GM18858 (cell line): Measurements from ENCODE around the gene EXOSC7.

Experiments
- ATAC-seq: cut with Tn5 transposase; IDR thresholded peaks from one replicate; pipeline ENCODE4 v1.9.1; 2021; ENCODE audit not compliant: unreplicated experiment

The EXOSC7 gene

DNA sequence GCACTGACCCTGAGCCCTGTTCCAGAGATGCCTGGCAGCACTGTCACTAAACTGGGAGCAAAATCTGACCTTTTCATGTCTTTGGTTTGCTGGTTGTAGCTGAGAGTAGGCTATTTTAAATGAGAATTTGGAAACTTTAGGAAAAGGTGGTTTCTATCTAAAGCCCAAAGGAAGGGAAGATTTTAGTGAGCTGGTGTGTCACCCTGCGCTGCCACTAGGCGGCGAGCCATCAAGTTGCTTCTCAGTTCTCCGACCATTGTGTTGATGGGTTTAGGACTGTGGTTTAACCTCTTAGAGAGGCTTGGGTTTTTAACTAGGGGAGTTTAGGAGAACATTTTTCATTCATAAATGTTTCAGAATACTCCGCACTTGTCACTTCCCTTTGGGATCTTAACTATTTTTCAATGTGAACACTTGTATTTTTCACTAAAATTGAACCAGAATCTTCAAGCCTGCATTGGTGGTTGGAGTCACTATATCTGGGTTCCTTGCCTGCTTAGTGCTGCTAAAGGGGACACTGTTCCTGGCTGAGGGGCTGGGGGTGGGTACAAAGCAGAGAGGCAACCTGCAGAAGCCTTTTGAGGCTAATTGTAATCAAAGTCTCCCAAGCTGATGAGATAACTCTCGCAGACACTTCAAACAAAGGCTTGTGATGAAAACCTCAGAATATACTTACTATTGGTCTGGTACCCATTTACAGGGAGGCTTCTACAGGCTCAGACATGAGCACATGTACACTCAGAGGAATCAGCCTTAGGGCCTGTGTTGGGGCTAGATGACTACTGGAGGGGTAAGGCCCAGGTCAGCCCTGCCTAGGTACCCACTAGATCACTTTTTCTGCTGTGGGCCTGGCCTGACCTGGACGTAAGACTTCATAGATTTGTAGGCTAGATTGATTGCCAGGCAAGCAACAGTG is 16.8 kb downstream of the EXOSC7 start:
- no peak for ATAC-seq

DNA sequence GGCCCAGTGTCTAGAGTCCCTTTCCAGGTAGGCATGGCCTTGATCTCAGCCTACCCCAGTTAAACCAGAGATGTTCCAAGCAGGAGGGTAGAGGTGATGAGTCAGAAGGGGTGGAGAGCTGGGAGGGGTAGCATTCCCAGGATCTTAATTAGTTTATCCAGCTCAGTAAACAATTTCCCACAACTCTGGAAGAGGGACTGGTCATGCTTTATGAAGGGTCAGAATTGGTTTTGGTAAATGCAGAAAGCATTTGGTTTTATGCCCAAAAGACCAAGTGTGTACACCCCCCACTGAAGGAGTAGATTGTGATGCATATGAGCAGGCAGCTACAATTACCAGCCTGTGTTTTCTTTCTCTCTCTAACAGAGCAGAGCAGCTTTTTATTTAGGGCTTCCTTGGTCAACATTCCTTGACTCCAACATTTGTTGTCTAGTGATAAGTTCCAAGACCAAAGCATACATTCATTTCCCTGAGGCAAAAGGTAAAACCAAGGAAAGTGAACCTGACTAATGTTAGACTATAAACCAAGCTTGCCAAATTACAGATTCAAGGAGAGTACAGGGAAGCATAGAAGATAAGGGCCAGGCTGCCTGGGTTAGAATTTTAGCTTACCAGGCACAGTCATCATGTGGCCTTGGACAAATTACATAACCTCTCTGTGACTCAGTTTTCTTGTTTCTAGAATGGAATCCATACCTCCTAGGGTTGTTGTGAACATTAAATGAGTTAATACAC is 17.6 kb downstream of the EXOSC7 start:
- no peak for ATAC-seq

DNA sequence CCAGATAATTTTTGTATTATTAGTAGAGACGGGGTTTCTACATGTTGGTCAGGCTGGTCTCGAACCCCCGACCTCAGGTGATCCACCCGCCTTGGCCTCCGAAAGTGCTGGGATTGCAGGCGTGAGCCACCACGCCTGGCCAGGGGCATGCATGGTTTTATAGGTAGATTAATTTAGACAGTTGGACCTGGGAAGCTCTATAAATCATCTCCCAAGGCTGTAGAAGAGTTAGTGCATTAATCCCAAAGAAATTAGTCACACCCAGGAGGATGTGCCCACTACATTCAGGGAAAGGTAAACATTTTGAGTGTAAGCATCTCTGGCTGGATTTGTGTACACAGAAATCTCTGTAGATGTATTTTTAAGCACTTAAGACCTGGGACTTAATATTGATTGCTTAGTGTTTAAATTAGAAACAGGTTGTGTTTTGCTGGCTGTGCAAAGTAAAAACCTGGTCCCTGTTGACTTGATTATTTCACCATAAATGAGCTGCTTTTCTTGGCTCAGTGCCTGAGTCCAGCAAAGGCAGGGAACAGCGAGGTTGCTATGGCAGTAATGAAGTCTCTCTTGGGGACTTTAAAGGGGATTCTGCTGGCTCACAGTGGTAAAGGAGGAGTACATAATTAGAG is 19.2 kb downstream of the EXOSC7 start:
- no peak for ATAC-seq

DNA sequence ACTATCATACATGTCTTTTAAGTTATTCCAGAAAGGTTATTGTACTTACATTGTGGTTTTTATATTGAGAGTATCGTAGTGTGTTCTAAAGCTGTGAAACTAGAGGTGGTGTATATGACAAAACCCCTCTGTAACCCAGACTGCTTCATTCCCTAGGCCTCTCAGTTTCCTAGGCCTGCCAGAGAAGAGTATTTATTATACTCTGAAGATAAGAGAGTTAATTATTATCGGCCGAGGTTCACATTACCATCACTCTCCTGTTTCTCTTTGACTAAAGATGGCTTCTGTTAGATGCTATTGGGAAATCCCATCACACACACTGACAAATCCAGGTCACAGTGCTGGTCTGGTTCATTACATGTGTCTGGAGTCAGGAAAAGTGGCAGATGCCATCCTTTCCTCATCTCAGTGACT is 20.5 kb downstream of the EXOSC7 start:
- ATAC-seq = no peak

DNA sequence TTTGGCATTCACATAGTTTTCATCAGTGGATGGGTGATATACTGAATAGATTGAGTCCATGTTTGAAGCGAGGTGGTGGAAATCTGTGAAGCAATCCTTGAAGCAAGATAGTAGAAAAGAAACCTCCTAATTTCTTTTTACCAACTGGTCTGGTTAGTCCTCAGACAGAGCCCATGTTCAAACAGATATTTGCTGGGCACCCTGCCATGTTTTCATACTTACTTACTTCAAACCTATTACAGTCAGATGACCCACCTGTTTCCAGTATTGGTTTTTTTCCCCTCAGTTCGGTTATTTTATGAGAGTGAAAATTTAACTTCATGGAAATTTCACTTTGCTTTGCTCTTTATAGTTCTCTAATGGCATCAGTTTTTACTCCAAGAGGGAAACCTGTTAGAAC is 23.7 kb downstream of the EXOSC7 start:
- ATAC-seq = no peak

DNA sequence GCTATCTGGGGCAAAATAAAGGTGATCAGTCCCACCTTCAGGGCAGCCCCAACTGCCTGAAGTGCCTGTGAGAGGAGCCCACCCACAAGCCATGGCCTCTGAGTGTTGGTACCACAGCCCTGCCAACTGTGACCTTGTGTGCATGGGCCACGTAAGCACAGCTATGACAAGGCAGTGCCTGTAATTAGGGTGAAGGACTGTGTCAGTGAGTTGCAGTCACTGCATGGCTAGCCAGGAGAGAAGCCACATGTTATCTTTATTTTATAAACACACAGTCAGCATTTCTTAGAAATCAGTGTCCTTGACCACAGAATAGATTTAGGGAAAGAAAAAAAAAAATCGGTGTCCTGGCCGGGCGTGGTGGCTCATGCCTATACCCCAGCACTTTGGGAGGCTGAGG is 24.8 kb downstream of the EXOSC7 start:
- no peak for ATAC-seq

DNA sequence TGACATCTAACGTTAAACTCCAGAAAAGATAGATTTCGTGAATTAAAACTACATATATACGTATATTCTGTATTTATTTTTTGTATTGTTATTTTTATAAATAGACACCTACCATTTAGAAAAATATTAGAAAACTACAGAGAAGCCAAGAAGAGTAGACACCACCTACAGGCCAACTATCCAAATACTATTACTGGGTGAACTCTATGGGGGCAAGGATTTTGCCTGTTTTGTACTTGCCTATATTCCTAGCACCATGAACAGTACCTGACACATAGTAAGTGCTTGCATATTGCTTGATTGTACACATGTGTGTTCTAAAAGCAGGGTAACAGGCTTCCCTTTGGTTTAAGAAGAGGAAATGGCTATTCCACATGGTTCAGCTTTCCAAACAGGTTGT is 25.7 kb downstream of the EXOSC7 start:
- ATAC-seq = no peak

DNA sequence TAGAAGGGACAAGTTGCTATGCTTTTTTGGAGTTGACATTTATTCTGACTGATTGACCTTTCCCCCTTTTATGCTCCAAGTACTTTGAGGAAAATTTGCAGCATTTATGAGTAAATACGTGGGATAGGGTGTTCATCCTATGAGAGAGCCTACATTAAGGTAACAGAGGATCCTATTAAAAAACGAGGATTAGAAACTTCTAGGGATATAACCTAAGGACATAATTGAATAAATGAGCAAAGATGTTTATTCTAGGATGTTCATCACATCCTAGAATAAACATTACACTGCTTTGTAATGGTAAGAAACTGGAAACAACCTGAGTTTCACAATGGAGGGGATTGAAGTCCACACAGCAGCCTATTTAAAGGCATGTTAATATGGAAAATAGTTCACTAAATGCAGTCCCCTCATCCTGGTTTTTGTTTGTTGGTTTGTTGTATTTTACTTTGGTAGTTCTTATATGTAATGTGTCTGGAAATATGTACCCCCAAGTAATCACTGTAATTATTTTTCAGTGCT is 26.2 kb downstream of the EXOSC7 start:
- ATAC-seq = no peak

DNA sequence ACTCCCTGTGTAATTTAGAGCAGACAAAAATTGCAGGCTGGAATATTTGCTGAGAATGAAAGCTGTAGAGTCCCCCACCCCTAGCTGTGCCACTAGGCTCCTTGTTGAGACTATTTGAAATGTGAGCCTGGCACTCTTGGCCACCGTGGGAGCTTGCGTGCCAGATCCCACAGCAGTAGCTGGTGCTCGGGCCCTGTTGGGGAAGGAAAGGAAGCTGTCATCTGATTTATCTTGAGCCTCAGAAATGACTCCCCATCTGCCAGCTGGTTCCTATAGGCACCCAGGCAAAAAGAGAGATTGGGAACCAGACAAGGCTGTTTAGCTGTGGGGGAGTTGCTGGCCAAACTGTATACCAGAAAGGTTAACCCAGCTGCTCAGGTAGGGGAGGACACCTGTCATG is 26.7 kb downstream of the EXOSC7 start:
- no peak for ATAC-seq

DNA sequence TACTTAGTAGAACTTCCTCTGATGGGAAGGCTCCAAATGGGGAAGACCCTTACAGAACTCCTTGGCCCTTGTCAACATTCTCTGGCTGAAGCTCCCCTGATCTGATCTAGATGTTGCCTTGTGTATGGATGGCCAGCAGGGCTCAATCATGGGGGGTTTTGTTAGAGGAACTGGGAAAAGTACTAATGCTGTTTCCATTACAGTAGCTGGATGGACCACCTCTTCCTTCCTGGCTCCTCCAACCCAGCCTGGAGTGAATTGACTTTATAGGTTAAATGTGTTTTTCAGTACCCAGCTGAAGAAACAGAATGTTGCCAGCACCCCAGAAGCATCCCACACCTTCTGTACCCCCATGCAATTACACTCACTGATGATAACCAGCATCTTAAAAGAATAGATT is 27.4 kb downstream of the EXOSC7 start:
- no peak for ATAC-seq

DNA sequence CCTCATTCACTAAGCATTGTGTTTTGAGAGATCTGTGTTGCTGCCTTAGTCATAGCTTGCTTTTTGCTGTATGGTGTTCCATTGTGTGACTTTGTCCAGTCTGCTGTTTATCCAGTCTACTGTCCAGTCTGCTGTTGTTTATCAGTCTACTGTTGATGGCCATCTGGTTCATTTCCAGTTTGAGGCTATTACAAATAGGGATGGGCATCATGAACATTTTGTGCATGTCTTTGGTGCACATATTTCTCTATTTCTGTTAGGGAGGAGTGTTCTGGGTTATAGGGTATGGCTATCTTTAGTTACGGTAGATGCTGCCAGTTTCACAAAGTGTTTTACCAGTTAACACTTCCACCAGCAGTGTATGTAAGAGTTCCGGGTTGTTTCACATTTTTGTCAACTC is 27.8 kb downstream of the EXOSC7 start:
- ATAC-seq = no peak

DNA sequence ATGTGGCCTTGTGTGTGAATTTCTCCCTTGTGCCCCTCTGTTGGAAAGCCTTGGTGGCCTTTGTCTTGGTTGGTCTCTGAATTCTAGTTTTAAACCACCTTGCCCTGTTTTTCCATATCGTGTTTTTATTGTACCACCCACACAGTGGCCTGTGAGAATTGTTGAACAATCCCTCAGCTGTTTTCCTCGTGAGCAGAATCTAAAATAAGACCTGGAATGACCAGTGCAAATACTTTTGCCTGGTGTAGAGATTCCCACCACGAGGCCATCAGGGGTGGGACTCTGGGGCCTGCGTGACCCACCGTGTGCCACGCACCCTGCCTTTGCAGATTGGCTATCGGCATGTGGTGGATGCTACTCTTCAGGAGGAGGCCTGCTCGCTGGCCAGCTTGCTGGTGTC is 31.0 kb downstream of the EXOSC7 start:
- ATAC-seq = no peak

DNA sequence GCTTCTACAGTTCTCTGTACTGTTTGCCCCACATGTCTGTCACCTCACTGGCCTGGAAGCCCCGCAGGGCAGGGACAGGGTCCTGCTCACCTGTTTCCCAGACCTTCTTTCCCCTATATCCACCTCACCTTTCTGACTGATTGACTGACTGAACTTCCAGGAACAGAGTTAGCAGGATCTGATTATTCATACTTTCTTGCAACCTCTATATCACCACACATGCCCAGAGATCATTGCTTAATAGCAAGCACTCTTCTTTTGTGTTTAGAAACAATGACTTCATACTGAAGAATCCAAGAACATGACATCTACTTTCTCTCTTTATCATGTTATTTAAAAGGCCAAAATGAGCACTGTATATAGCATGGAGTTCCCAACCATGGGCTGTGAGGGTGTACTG is 32.1 kb downstream of the EXOSC7 start:
- ATAC-seq = no peak

DNA sequence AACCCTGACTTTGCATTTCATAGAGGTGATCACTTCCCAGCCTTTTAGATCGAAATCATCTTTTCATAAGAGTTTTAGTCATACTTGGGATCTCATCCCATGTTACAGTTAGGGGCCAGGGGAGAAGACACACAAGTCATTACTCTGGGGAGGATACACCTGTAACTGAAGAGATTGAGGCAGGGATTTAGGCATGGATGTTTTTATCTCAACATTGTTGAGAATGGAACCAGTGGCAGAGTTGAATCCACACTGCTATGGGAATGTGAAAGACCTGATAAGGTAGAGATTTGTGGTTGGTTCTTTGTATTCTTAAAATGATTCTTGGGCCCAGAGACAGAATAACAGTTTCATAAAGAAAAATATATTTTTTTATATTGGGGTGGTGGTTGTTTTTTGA is 33.8 kb downstream of the EXOSC7 start:
- ATAC-seq = no peak

DNA sequence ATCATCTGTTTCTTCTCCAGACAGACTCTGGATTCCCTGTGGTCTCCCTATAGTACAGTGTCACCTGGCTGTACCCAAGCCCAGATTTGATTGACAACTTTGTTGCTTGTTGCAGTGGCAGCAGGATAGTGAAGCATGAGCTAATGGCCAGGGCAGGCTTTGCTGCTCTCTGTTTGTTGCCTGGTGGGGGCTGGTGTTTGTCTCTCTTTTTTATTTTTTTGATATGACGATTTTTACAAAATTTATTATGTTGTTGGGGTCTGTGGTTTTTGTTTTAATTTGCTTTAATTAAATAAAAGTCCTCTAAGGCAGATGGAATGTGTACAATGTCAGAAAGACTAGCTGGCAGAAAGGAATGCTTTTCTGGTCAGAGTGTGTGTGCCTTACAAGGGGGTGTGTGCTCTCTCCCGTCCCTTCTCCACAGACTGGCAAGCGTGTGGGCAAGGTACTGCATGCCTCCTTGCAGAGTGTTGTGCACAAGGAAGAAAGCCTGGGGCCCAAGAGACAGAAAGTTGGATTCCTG is 34.8 kb downstream of the EXOSC7 start:
- no peak for ATAC-seq

DNA sequence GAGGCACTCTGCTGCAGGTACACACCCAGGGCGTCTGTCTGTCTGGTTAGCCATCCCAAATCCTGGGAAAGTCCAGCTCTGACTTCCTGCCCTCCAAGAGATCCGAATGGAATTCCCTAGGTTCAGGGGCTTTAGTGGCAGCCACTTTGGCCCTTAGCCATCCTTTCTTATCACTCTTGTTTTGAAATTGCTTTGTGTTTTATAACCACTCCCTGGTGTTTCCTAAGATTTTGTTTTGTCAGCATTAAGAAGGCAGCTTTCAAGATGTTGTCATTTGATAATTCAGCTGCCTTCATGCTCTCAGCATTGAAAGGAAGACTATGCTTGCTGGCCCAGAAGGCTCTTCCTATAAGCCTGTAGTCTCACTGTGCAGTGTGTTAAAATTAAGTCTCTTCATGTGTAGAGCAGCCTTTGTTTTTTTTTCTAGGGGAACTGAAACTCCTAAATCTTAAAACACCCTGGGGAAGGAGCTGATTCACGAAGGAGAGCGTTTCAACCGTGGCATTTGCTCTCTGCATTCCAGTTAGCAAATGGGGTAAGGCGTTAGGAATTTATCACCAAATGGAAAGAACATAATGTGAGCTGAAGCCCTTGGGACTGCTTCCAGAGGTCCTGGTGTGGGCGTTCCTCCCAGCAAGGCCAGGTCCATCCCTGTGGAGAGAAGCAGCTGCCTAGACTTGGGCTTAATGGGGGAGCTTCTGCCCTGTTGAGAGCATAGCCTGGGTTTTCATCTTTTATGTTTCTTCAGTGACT is 35.9 kb downstream of the EXOSC7 start:
- ATAC-seq = no peak

DNA sequence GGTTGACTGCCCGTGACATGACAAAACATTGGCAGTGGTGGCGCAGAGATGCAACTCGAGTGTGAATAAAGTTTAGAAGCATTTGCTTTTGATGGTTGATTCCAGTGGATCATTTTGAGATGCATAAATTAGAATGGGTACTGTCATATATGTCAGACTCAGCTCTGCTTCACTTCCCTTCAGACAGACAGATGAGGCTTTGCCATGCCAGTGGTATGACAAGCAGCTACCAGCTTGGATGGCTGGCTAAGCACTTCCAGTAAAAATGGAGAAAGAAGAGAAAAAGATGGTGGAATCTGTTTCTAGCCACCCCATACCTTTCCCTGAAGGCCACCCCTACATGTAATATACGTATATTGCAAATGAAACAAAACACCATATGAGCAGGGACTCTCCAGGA is 36.5 kb downstream of the EXOSC7 start:
- ATAC-seq = no peak

DNA sequence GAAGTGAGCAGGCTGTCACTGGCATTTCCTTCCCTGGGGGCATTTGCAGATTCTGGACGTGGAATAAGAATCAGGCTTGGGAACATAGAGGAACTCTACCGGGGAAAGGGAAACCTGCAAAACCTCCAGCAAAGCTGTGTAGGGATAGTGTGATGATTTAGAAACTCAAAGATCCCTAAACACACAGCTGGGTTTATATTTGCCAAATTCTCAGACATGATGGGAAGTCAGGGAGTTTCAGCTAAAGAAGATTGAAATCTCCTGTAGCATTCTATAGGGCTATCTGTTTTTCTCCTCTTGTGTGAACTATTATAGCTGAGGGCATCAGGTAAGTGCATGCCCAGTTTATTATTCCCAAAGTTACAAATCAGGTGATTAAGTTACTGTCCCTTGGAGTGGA is 40.9 kb downstream of the EXOSC7 start:
- no peak for ATAC-seq

DNA sequence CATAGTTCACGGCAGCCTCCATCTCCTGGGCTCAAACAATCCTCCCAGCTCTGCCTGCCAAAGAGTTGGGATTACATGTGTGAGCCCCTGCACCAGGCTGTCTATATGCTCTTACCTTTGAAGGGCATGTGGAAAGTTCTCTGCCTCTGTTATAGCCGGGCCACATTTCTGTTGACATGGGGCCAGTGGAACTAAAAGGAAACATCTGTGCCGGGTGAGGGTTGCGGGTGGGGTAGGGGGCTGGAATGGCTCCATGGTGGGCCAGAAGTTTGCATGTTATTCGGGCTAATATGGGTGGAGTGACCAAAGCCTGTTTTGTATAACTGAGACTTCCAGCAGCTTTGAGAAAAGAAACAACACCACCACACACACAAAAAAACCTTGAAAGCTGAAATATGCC is 41.8 kb downstream of the EXOSC7 start:
- ATAC-seq = no peak

DNA sequence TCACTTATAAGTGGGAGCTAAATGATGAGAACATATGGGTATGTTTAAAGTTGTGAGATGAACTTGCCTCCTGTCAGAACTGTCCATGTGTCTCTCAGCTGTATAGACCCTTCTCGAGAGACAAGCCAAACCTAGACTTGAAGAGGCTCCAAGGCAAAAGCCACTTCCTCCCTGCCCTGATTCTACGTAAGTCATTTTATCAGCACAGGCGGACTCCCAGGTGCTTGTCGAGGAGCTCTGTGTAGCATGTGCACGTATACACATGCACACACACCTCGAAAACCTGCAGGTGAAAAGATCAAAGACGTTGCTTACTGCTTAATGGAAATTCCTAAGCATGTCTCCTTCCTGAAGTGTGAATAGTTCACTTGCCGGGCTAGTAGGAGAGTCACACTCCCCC is 44.5 kb downstream of the EXOSC7 start:
- no peak for ATAC-seq
